Astrocyte (in vitro differentiated cells and primary cell): ENCODE data around the gene SARS1. TPM values are rescaled to one million over a fixed set of nuclear protein-coding genes. Genes with fewer than 3 reads are reported as not detected.

ENCODE experiments used
- DNase-seq: peaks from one replicate; pipeline ENCODE4 v3.0.0-alpha.2; 2010; ENCODE audit warnings: low read depth
- FAIRE-seq: peaks from 2 replicates; lab custom pipeline; 2011; peaks lifted over from hg19 to GRCh38; lab: Jason Lieb, UNC
- H2AFZ ChIP-seq: 2 replicates; pipeline ENCODE4 v1.6.0; 2012; ENCODE audit warnings: low read depth, low read length, inconsistent platforms
- H3K27ac ChIP-seq: 2 replicates; pipeline ENCODE4 v1.5.1; 2011; ENCODE audit warnings: low read depth, low read length, inconsistent platforms
- H3K27me3 ChIP-seq: 2 replicates; pipeline ENCODE4 v1.6.0; 2011; ENCODE audit warnings: low read length, inconsistent platforms; ENCODE audit not compliant: insufficient read depth
- H3K36me3 ChIP-seq: 2 replicates; pipeline ENCODE4 v1.5.1; 2011; ENCODE audit warnings: low read length, inconsistent platforms; ENCODE audit not compliant: insufficient read depth
- H3K4me1 ChIP-seq: 2 replicates; pipeline ENCODE4 v1.5.1; 2011; ENCODE audit warnings: low read length, inconsistent platforms; ENCODE audit not compliant: insufficient read depth
- H3K4me2 ChIP-seq: 2 replicates; pipeline ENCODE4 v1.6.0; 2012; ENCODE audit warnings: low read length, inconsistent platforms
- H3K4me3 ChIP-seq: 2 replicates; pipeline ENCODE4 v1.5.1; 2011; ENCODE audit warnings: low read depth, mild to moderate bottlenecking, low read length, inconsistent platforms; ENCODE audit not compliant: insufficient read depth
- H3K79me2 ChIP-seq: 2 replicates; pipeline ENCODE4 v1.6.0; 2012; ENCODE audit warnings: mild to moderate bottlenecking, low read length, inconsistent platforms; ENCODE audit not compliant: insufficient read depth
- H3K9ac ChIP-seq: 2 replicates; pipeline ENCODE4 v1.6.0; 2012; ENCODE audit warnings: mild to moderate bottlenecking, low read length, inconsistent platforms
- H3K9me3 ChIP-seq: 2 replicates; pipeline ENCODE4 v1.5.1; 2012; ENCODE audit warnings: low read depth, mild to moderate bottlenecking, low read length, inconsistent platforms; ENCODE audit not compliant: insufficient read depth
- H4K20me1 ChIP-seq: 2 replicates; pipeline ENCODE4 v1.6.0; 2012; ENCODE audit warnings: low read length, inconsistent platforms; ENCODE audit not compliant: insufficient read depth
- H3K27ac Mint-ChIP-seq: one replicate; pipeline ENCODE4 v1.8.0; 2021; ENCODE audit warnings: mild to moderate bottlenecking, mixed read lengths; ENCODE audit not compliant: unreplicated experiment
- H3K27me3 Mint-ChIP-seq: one replicate; pipeline ENCODE4 v1.8.0; 2021; ENCODE audit warnings: low read depth, mixed read lengths; ENCODE audit not compliant: unreplicated experiment
- H3K36me3 Mint-ChIP-seq: one replicate; pipeline ENCODE4 v1.8.0; 2021; ENCODE audit warnings: low read depth, mixed read lengths; ENCODE audit not compliant: unreplicated experiment
- H3K4me1 Mint-ChIP-seq: one replicate; pipeline ENCODE4 v1.8.0; 2021; ENCODE audit warnings: low read depth, mixed read lengths; ENCODE audit not compliant: unreplicated experiment
- H3K4me3 Mint-ChIP-seq: one replicate; pipeline ENCODE4 v1.8.0; 2021; ENCODE audit warnings: mild to moderate bottlenecking, moderate library complexity, mixed read lengths; ENCODE audit not compliant: unreplicated experiment
- H3K9me3 Mint-ChIP-seq: one replicate; pipeline ENCODE4 v1.8.0; 2021; ENCODE audit warnings: mild to moderate bottlenecking, mixed read lengths; ENCODE audit not compliant: unreplicated experiment
- CTCF ChIP-seq: IDR thresholded peaks from 2 replicates; pipeline ENCODE4 v1.5.1; 2011; ENCODE audit warnings: low read depth, mild to moderate bottlenecking, inconsistent platforms, low read length, moderate library complexity; ENCODE audit not compliant: insufficient read depth
- EZH2 ChIP-seq: IDR thresholded peaks from 2 replicates; pipeline ENCODE4 v1.6.1; 2012; ENCODE audit warnings: mild to moderate bottlenecking, low read length, inconsistent platforms; ENCODE audit not compliant: insufficient read depth
- total RNA-seq: library from RNA; stranded (reverse); gene quantifications from 2 replicates; pipeline ENCODE4 v1.2.1, GENCODE V29; 2021

The SARS1 gene
- total RNA-seq, 1 donor from 2014 or later, result 355 TPM

GRCh38 chr1:109246141-109246551 is 32.4 kb downstream of the SARS1 start:
- peaks cover 7% of the 10 kb centered on the region for H4K20me1 ChIP-seq
- H3K27ac ChIP-seq, result no peak overlapping the region
- H3K4me3 Mint-ChIP-seq, result no peak overlapping the region
- no peaks in the 10 kb centered on the region for H3K79me2 ChIP-seq
- no peaks in the 10 kb centered on the region for H3K9me3 Mint-ChIP-seq
- FAIRE-seq, result no peak
- H3K36me3 ChIP-seq, result no peaks in the 10 kb centered on the region
- H3K36me3 Mint-ChIP-seq, result no peaks in the 10 kb centered on the region
- peaks cover 12% of the 10 kb centered on the region for H3K4me1 ChIP-seq
- no peak overlapping the region for H3K9ac ChIP-seq
- H3K4me2 ChIP-seq, result no peak overlapping the region
- no peak overlapping the region for H2AFZ ChIP-seq
- H3K4me1 Mint-ChIP-seq, result peaks cover 21% of the 10 kb centered on the region
- H3K9me3 ChIP-seq, result no peaks in the 10 kb centered on the region
- H3K27ac Mint-ChIP-seq, result no peak overlapping the region
- no peaks in the 10 kb centered on the region for H3K27me3 ChIP-seq
- H3K27me3 Mint-ChIP-seq, result peaks cover 6% of the 10 kb centered on the region
- no peak for DNase-seq
- TF ChIP-seq EZH2 (no peak), CTCF (no peak)
- H3K4me3 ChIP-seq, result no peak overlapping the region

- no peaks in the 10 kb centered on the region for H3K9me3 ChIP-seq
- Mint-ChIP-seq H3K4me3 (no peak overlapping the region), H3K36me3 (peaks cover 6% of the 10 kb centered on the region), H3K4me1 (peaks cover 8% of the 10 kb centered on the region), H3K27ac (no peak overlapping the region), H3K27me3 (peaks cover 6% of the 10 kb centered on the region), H3K9me3 (no peaks in the 10 kb centered on the region)
- H3K27ac ChIP-seq, result no peak overlapping the region
- TF ChIP-seq CTCF, result no peak
- no peak for TF ChIP-seq EZH2
- H3K27me3 ChIP-seq, result no peaks in the 10 kb centered on the region
- H3K4me2 ChIP-seq, result no peak overlapping the region
- peaks cover 9% of the 10 kb centered on the region for H3K4me1 ChIP-seq
- no peak overlapping the region for H3K9ac ChIP-seq
- no peaks in the 10 kb centered on the region for H4K20me1 ChIP-seq
- no peak overlapping the region for H3K4me3 ChIP-seq
- peaks cover 2% of the 10 kb centered on the region for H3K79me2 ChIP-seq
- H2AFZ ChIP-seq, result no peak overlapping the region
- FAIRE-seq, result no peak
- no peaks in the 10 kb centered on the region for H3K36me3 ChIP-seq
- DNase-seq, result no peak
These were observed 34.0 kb downstream of the SARS1 start for GRCh38 chr1:109247401-109248365.

GRCh38 chr1:109248444-109248796 is 34.7 kb downstream of the SARS1 start:
- Histone ChIP-seq H2AFZ (no peak overlapping the region), H3K4me2 (no peak overlapping the region)
- peaks cover 4% of the 10 kb centered on the region for H3K4me1 Mint-ChIP-seq

More at GRCh38 chr1:109248444-109248796, 34.7 kb downstream of the SARS1 start:
- no peak overlapping the region for H3K4me3 Mint-ChIP-seq
- Histone ChIP-seq H3K36me3 (no peaks in the 10 kb centered on the region), H3K27ac (no peak overlapping the region), H3K4me3 (no peak overlapping the region), H3K79me2 (peaks cover 2% of the 10 kb centered on the region), H3K27me3 (no peaks in the 10 kb centered on the region), H3K4me1 (peaks cover 13% of the 10 kb centered on the region), H4K20me1 (no peaks in the 10 kb centered on the region), H3K9ac (no peak overlapping the region), H3K9me3 (no peaks in the 10 kb centered on the region)
- H3K36me3 Mint-ChIP-seq, result peaks cover 9% of the 10 kb centered on the region
- peaks cover 6% of the 10 kb centered on the region for H3K27me3 Mint-ChIP-seq
- TF ChIP-seq CTCF (no peak), EZH2 (no peak)
- H3K27ac Mint-ChIP-seq, result no peak overlapping the region
- DNase-seq (no peak), FAIRE-seq (no peak)
- H3K9me3 Mint-ChIP-seq, result no peaks in the 10 kb centered on the region
